ENCODE measurements around the gene SLC66A1.
A peak's percentile ranks its signal among the peaks of the same experiment; 100 is the strongest.
"Not testable (repeated sequence)": the region's sequence is repeated elsewhere in the genome, so short reads cannot be mapped to it uniquely, and the experiment has no call there.

Gene SLC66A1

GRCh38 chr1:19311931-19312781 lies at the start of gene SLC66A1, which contains the start of gene AKR7A2:
Gene SLC66A1, plus strand, starts transcription at chr1:19312326. Its CDS starts 5,352 bp downstream, at chr1:19317678.
Gene AKR7A2, minus strand, starts transcription at chr1:19312144. Its CDS starts 20 bp downstream, at chr1:19312124.
- no peak for FAIRE-seq

GRCh38 chr1:19262744-19263143 lies 49.4 kb upstream of the SLC66A1 start:
- no peak for FAIRE-seq

- no peak for FAIRE-seq
These were observed 43.7 kb upstream of the SLC66A1 start for GRCh38 chr1:19268445-19268844.

GRCh38 chr1:19269427-19270342 lies 42.4 kb upstream of the SLC66A1 start:
- FAIRE-seq, result not testable (repeated sequence)

GRCh38 chr1:19270343-19270730 lies 41.8 kb upstream of the SLC66A1 start:
- FAIRE-seq, result not testable (repeated sequence)

GRCh38 chr1:19272064-19272463 lies 40.1 kb upstream of the SLC66A1 start:
- no peak for FAIRE-seq

GRCh38 chr1:19273106-19273843 lies 38.9 kb upstream of the SLC66A1 start:
- no peak for FAIRE-seq

GRCh38 chr1:19273844-19274531 lies 38.1 kb upstream of the SLC66A1 start:
- not testable (repeated sequence) for FAIRE-seq

GRCh38 chr1:19274636-19275035 lies 37.5 kb upstream of the SLC66A1 start:
- no peak for FAIRE-seq

- FAIRE-seq, result no peak
These were observed 28.2 kb upstream of the SLC66A1 start for GRCh38 chr1:19283891-19284290.

- no peak for FAIRE-seq
These were observed 27.2 kb upstream of the SLC66A1 start for GRCh38 chr1:19284881-19285280.

GRCh38 chr1:19285366-19285765 lies 26.8 kb upstream of the SLC66A1 start:
- FAIRE-seq, result not testable (repeated sequence)

GRCh38 chr1:19285807-19286206 lies 26.3 kb upstream of the SLC66A1 start:
- FAIRE-seq, result not testable (repeated sequence)

- no peak for FAIRE-seq
These were observed 24.5 kb upstream of the SLC66A1 start for GRCh38 chr1:19287436-19288185.

- not testable (repeated sequence) for FAIRE-seq
These were observed 23.5 kb upstream of the SLC66A1 start, which contains the start of gene AKR7A3 for GRCh38 chr1:19288324-19289241. Gene AKR7A3, minus strand, starts transcription at chr1:19288770. Its CDS starts 61 bp downstream, at chr1:19288709.

GRCh38 chr1:19289244-19289643 lies 22.9 kb upstream of the SLC66A1 start:
- peak; percentile 21 for FAIRE-seq

GRCh38 chr1:19294638-19295037 lies 17.5 kb upstream of the SLC66A1 start:
- no peak for FAIRE-seq

- no peak for FAIRE-seq
These were observed 11.9 kb upstream of the SLC66A1 start for GRCh38 chr1:19300211-19300610.

- FAIRE-seq, result not testable (repeated sequence)
These were observed 8.0 kb upstream of the SLC66A1 start for GRCh38 chr1:19304081-19304480.

GRCh38 chr1:19305880-19306279 lies 6.2 kb upstream of the SLC66A1 start:
- FAIRE-seq, result no peak
